RKO (cell line): ENCODE results near the gene C22orf39.
A peak's percentile ranks its signal among the peaks of the same experiment; 100 is the strongest.

Experiments used
- DNase-seq: peaks from one replicate; pipeline ENCODE4 v3.0.0-alpha.2; 2016; ENCODE audit warnings: low spot score

The C22orf39 gene

DNA sequence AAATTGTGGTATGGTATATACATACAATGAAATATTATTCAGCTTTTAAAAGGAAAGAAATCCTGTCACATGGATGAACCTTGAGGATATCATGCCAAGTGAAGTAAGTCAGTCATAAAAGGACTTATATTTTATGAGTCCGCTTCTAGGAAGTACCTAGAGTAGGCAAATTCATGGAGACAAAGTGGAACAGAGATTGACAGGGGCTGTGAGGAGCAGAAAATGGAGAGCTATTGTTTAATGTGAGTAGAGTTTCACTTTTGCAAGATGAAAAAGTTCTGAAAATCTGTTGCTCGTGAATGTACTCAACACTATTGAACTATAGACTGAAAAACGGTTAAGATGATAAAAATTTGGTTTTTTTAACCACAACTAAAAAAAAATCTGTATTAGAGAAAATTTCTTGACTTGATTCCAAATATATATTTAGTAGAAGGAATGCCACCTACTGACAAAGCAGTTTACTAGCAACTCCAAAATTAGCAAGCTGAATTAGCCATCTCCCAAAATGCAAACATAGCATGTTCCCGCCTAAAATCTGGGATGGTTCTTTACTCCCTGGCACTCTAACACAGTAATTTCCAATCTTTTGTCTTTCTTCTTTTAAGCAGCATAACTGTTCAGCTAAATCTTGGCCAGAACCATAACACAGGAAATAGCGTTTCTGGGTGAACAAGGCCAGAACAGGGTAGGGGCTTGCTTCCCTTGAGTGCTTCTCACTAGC, 30.0 kb upstream of the C22orf39 start:
- peak; percentile 62 for DNase-seq

DNA sequence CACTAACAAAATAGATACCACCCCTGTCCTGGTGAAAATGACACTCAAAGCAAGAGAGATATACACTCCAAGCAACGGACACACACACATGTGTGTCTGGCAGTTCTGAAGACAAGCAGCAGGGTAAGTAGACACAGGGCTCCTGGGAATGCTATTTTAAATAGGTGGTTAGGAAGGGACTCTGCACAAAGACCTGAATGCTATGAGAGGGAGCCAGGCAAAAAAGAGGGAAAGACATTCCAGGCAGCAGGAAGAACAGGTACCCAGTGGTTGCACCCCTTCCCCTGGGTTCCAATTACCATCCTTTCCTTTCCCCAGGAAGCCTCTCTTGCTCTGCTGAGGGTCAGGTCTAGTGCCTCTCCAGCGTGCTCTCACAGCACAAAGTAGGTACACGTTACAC, 28.5 kb upstream of the C22orf39 start:
- no peak for DNase-seq

GRCh38 chr22:19473578-19473977, 26.1 kb upstream of the C22orf39 start:
- DNase-seq, result peak; percentile 35

GRCh38 chr22:19472233-19472632, 24.7 kb upstream of the C22orf39 start:
- no peak for DNase-seq

DNA sequence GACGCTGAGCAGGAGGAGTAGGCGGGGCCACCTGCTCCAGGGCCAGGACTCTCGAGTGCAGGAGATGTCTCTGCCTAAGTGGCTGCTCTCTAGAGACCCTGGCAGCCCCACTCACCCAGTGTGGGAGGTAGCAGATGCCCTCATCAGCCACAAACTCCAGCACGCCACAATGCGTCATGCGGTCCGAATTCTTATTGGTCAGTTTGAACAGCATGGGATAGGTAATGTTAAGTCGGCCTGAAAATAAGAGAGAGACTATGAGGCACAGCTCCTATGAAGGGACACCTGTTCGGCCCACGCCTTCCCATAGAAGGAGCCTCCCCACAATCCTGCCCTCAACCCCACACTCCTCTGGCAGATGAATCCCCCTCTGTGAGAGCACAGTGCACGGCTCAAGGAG, 24.1 kb upstream of the C22orf39 start:
- no peak for DNase-seq

- DNase-seq, result no peak
These were observed 22.5 kb upstream of the C22orf39 start for GRCh38 chr22:19470010-19470409.

- DNase-seq, result no peak
These were observed 21.9 kb upstream of the C22orf39 start for GRCh38 chr22:19469421-19469820.

DNA sequence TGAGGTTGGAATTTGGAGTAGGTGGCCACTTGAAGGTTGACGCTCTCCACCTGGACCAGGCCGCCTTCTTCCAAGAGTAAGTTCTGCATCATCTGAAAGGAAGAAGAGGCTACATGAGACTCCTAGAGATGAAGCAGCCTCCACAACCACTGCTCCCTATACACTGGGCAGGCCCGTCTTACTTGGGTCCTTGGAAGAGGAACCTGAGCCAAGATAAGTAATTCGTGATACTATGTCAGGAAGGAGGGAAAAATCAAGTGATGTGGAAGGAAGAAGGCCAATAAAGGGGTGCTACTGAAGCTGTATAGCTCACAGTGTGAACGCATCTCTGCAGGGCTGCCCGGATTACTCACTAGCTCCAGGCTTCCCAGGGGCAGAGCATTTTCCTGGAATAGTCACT, 20.4 kb upstream of the C22orf39 start:
- no peak for DNase-seq

- no peak for DNase-seq
These were observed 19.6 kb upstream of the C22orf39 start for GRCh38 chr22:19466848-19467752.

GRCh38 chr22:19466126-19466716, 18.7 kb upstream of the C22orf39 start:
- DNase-seq, result no peak

GRCh38 chr22:19464975-19465374, 17.5 kb upstream of the C22orf39 start:
- no peak for DNase-seq

GRCh38 chr22:19464546-19464945, 17.0 kb upstream of the C22orf39 start:
- no peak for DNase-seq

DNA sequence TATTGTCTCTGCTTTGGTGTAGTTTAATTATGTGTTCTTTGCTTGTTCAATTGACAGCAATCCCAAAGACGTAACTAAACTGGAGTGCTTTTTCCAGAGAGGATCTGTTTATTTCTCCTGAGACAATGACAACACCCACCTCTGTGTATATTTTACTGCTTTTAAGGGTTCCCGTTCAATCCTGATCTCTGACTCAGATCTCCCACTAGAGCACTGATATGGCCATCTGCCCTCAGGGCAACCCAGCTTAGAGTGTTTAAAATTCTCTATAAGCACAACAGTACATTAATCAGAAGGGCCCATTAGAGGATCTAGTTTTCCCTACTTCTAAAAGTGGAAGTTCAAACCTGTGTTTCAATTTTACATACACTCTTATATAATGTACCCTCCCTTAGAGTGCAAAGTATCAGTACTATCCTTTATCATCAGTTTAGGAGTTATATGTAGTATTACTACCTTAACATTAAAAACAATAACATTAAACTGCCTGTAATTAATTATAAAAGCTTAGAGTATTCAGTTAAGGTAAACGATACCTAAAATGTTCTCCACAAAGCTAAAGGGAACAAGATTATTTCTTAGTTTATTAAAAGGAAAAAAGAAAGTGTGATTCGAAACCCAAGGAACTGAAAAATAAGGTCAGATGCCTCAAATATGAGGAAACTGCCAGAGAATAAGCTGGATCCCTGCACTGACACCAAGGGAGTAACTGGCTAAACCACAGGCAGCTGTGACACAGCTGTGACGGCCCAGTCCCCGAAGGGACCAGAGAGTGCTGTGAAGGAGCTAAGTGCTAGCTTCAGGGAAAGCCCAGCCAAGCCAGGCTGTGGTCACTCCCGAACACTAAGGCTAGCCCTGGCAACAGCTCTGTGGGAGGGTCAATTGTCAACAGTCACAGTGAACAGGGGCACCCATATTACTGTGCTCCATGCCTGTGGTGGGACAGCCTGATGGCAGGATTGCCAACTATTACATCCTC, 16.3 kb upstream of the C22orf39 start:
- no peak for DNase-seq

DNA sequence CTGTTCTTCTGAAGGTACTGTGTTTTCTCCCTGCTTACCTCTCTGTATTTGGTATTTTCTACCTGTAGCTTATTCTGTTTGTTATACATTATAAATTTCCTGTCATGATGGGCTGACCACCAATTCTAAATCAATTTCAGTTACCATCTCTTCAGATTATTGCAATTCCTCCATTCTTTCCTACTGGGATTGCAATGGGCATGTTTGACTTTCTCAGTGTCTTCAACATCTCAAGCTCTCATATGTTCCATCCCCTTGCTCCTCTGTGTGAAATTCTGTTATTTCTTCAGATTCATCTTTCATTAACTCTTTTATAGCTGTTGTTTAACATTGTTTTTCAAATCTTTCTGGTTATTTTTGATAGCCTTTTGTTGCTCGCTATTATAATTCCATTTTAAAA, 15.5 kb upstream of the C22orf39 start:
- no peak for DNase-seq

- no peak for DNase-seq
These were observed 14.0 kb upstream of the C22orf39 start for GRCh38 chr22:19461506-19461905.

GRCh38 chr22:19460036-19460435, 12.5 kb upstream of the C22orf39 start:
- no peak for DNase-seq

GRCh38 chr22:19457828-19458428, 10.4 kb upstream of the C22orf39 start:
- DNase-seq, result no peak

GRCh38 chr22:19456541-19456940, 9.0 kb upstream of the C22orf39 start:
- DNase-seq, result no peak

DNA sequence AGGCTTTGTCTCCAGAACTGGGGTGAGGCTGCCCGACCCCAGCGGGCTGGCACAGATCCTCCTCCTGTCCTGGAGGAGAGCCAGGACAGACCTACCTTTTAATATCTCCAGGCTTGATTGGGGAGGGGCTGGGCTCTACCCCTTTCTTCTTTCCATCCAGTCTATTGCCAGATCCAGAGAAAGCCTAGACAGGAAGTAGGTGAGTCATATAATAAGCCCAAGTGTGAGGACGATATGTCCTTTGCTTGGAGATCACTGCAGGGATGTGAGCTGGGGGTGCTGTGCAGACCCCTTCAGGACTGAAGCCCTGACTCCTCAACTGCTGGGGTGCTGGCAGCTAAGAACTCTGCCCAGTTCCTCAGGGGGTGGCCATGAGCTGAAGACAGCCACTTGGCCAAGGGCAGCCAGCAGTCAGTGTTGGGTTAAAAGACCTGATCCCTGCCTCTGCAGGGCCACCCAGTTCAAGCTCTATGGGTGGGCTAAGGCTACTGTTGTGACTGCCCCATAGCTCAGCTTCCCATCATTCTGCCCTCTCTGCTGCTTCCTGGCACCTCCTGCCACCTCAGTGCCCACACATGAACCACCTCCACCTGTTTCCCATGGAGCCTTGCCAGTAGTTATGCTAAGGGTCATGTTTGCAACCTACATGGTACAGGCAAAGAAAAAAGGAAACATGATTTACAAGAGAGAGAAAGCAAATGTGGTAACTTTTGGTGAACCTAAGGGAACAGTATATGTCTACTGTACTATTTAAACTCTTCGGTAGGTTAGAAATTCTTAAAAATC, 8.3 kb upstream of the C22orf39 start:
- no peak for DNase-seq

DNA sequence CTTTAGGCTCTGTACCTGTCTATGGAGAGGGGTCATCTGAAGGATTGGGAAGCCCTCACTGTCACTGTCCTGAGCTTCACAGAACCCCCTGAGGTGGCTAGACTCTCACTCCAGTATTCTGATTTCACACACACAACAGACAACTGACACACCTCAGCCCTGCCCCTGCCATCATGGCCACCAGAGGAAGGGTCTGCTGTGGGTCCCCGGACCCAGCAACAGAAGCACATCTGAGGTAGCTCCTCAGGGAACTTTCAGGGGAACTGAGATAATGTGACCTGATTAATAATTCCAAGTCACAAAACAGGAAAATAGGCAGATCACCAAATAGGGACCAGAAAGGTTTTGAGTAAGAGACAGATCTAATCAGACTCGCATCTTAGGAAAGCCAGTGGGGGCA, 7.5 kb upstream of the C22orf39 start:
- DNase-seq, result no peak

- no peak for DNase-seq
These were observed 6.6 kb upstream of the C22orf39 start for GRCh38 chr22:19454156-19454555.
